ENCODE data around the gene DNLZ.
A peak's percentile ranks its signal among the peaks of the same experiment; 100 is the strongest.

The DNLZ gene

GRCh38 chr9:136341769-136342168, 21.8 kb downstream of the DNLZ start:
- DNase-seq = no peak

GRCh38 chr9:136341042-136341655, 22.4 kb downstream of the DNLZ start:
- no peak for DNase-seq

GRCh38 chr9:136340356-136341041, 23.0 kb downstream of the DNLZ start:
- no peak for DNase-seq

- no peak for DNase-seq
Measured at GRCh38 chr9:136339958-136340310, 23.6 kb downstream of the DNLZ start.

GRCh38 chr9:136339173-136339957, 24.2 kb downstream of the DNLZ start:
- peak; percentile 44 to 74 for DNase-seq

- no peak for DNase-seq
Measured at GRCh38 chr9:136338511-136338910, 25.0 kb downstream of the DNLZ start.

- no peak for DNase-seq
Measured at GRCh38 chr9:136337416-136338395, 25.8 kb downstream of the DNLZ start.

- DNase-seq = no peak
Measured at GRCh38 chr9:136336881-136337280, 26.7 kb downstream of the DNLZ start.

GRCh38 chr9:136336156-136336870, 27.2 kb downstream of the DNLZ start:
- DNase-seq = no peak

- DNase-seq = no peak
Measured at GRCh38 chr9:136335296-136336155, 28.0 kb downstream of the DNLZ start.

GRCh38 chr9:136334541-136334940, 29.0 kb downstream of the DNLZ start:
- no peak for DNase-seq

GRCh38 chr9:136333486-136333885, 30.1 kb downstream of the DNLZ start:
- no peak for DNase-seq

GRCh38 chr9:136333045-136333444, 30.5 kb downstream of the DNLZ start:
- DNase-seq = no peak

GRCh38 chr9:136332482-136332983, 31.0 kb downstream of the DNLZ start:
- no peak for DNase-seq

GRCh38 chr9:136331556-136332481, 31.7 kb downstream of the DNLZ start:
- DNase-seq = no peak

- no peak for DNase-seq
Measured at GRCh38 chr9:136331030-136331429, 32.5 kb downstream of the DNLZ start.

- DNase-seq = no peak
Measured at GRCh38 chr9:136330406-136330990, 33.0 kb downstream of the DNLZ start.

GRCh38 chr9:136329636-136330405, 33.7 kb downstream of the DNLZ start:
- DNase-seq = no peak

GRCh38 chr9:136329211-136329627, 34.3 kb downstream of the DNLZ start:
- no peak for DNase-seq
